ENCODE results near the gene VAV2.
A peak's percentile ranks its signal among the peaks of the same experiment; 100 is the strongest.

The VAV2 gene

GRCh38 chr9:133789778-133790177 is 202.3 kb downstream of the VAV2 start:
- no peak for DNase-seq

- no peak for DNase-seq
Measured at GRCh38 chr9:133788819-133789717, 203.1 kb downstream of the VAV2 start.

- DNase-seq = no peak
Measured at GRCh38 chr9:133788045-133788818, 203.9 kb downstream of the VAV2 start.

GRCh38 chr9:133787754-133788025 is 204.4 kb downstream of the VAV2 start:
- peak; percentile 46 for DNase-seq

GRCh38 chr9:133786907-133787753 is 205.0 kb downstream of the VAV2 start:
- DNase-seq = no peak

GRCh38 chr9:133786371-133786753 is 205.8 kb downstream of the VAV2 start:
- DNase-seq = no peak

GRCh38 chr9:133785753-133786370 is 206.3 kb downstream of the VAV2 start:
- no peak for DNase-seq

GRCh38 chr9:133784731-133785561 is 207.2 kb downstream of the VAV2 start:
- no peak for DNase-seq

GRCh38 chr9:133783331-133783731 is 208.8 kb downstream of the VAV2 start:
- no peak for DNase-seq

- DNase-seq = peak; percentile 59
Measured at GRCh38 chr9:133782157-133783130, 209.7 kb downstream of the VAV2 start.

GRCh38 chr9:133781828-133782135 is 210.3 kb downstream of the VAV2 start:
- no peak for DNase-seq

- no peak for DNase-seq
Measured at GRCh38 chr9:133780962-133781827, 210.9 kb downstream of the VAV2 start.

GRCh38 chr9:133780404-133780945 is 211.6 kb downstream of the VAV2 start:
- DNase-seq = no peak

GRCh38 chr9:133779516-133780403 is 212.4 kb downstream of the VAV2 start:
- no peak for DNase-seq

- no peak for DNase-seq
Measured at GRCh38 chr9:133779081-133779480, 213.0 kb downstream of the VAV2 start.

- DNase-seq = no peak
Measured at GRCh38 chr9:133778336-133779013, 213.6 kb downstream of the VAV2 start.

- DNase-seq = no peak
Measured at GRCh38 chr9:133777871-133778270, 214.3 kb downstream of the VAV2 start.
